Gastrocnemius medialis (tissue), 4 donors: ENCODE data around the gene CFAP57.

Experiments used
- POLR2A ChIP-seq, 2 donors: fragments of 450-650 bp; IDR thresholded peaks; one replicate each; pipeline ENCODE4 v1.6.1; 2017; ENCODE audit warnings: antibody characterized with exemption in 2 of 2, mild to moderate bottlenecking in 2 of 2, moderate library complexity in 2 of 2
- TF ChIP-seq, protein P1 (sequence below), 5 experiments: fragments of 450-650 bp in 3 of 5; fragments of 200-600 bp in 2 of 5; sonication (generic) in 2 of 5; IDR thresholded peaks in 4 of 5; conservative IDR thresholded peaks in 1 of 5; 1 replicate in 4 of 5; 2 replicates in 1 of 5; pipeline ENCODE4 v1.5.1; 2016 to 2019; ENCODE audit warnings: antibody characterized with exemption in 5 of 5, mild to moderate bottlenecking in 3 of 5, moderate library complexity in 3 of 5

DNA sequence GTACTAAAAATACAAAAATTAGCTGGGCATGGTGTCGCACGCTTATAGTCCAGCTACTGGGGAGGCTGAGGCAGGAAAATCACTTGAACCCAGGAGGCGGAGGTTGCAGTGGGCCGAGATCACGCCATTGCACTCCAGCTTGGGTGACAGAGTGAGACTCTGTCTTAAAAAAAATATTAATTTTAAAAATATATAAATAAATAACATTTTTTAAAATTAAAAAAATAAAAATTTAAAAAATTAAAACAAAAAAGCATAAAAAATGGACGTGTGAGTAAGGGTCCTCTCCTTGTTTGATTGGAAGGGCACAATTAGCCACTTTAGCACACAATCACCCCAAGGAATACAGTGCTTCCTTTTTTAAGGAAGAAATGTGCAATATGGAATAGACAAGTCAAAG is 18.7 kb upstream of the CFAP57 start:
- TF ChIP-seq, protein P1, sequence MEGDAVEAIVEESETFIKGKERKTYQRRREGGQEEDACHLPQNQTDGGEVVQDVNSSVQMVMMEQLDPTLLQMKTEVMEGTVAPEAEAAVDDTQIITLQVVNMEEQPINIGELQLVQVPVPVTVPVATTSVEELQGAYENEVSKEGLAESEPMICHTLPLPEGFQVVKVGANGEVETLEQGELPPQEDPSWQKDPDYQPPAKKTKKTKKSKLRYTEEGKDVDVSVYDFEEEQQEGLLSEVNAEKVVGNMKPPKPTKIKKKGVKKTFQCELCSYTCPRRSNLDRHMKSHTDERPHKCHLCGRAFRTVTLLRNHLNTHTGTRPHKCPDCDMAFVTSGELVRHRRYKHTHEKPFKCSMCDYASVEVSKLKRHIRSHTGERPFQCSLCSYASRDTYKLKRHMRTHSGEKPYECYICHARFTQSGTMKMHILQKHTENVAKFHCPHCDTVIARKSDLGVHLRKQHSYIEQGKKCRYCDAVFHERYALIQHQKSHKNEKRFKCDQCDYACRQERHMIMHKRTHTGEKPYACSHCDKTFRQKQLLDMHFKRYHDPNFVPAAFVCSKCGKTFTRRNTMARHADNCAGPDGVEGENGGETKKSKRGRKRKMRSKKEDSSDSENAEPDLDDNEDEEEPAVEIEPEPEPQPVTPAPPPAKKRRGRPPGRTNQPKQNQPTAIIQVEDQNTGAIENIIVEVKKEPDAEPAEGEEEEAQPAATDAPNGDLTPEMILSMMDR (IDR thresholded peaks at IDR 0.05 in 4 of 5, conservative IDR thresholded peaks at IDR 0.05 in 1 of 5), result no peak
- no peak for TF ChIP-seq POLR2A (IDR thresholded peaks at IDR 0.05)
